Small intestine (tissue), 7 donors: ENCODE data around the gene HEPN1. TPM values are rescaled to one million over a fixed set of nuclear protein-coding genes. Genes with fewer than 3 reads are reported as not detected.
A peak's percentile ranks its signal among the peaks of the same experiment; 100 is the strongest.

Source experiments
- DNase-seq, 2 donors: peaks; one replicate each; pipeline versions ENCODE4 v3.0.0 to v3.0.0-alpha.2; 2013
- FAIRE-seq: peaks from 2 replicates; lab custom pipeline; 2012; peaks lifted over from hg19 to GRCh38; lab: Jason Lieb, UNC
- H3K27ac ChIP-seq, 3 donors: one replicate each; pipeline ENCODE4 v1.5.1; 2013; ENCODE audit warnings: low read length in 2 of 3, mild to moderate bottlenecking in 2 of 3, control low read depth in 1 of 3, inconsistent platforms in 1 of 3, low read depth in 1 of 3, moderate library complexity in 1 of 3
- H3K27me3 ChIP-seq, 3 donors: one replicate each; pipeline ENCODE4 v1.6.1; 2013; ENCODE audit warnings: low read length in 3 of 3, inconsistent platforms in 1 of 3; ENCODE audit not compliant: control insufficient read depth in 3 of 3, insufficient read depth in 3 of 3
- H3K36me3 ChIP-seq, 3 donors: one replicate each; pipeline ENCODE4 v1.6.1; 2013; ENCODE audit warnings: low read length in 3 of 3, inconsistent platforms in 1 of 3, low read depth in 1 of 3, mild to moderate bottlenecking in 1 of 3, moderate library complexity in 1 of 3; ENCODE audit not compliant: control insufficient read depth in 3 of 3, insufficient read depth in 2 of 3
- H3K4me1 ChIP-seq, 3 donors: one replicate each; pipeline ENCODE4 v1.6.1; 2013; ENCODE audit warnings: low read length in 2 of 3, inconsistent platforms in 1 of 3, low read depth in 1 of 3, mild to moderate bottlenecking in 1 of 3, moderate library complexity in 1 of 3; ENCODE audit not compliant: control insufficient read depth in 3 of 3, insufficient read depth in 2 of 3
- H3K4me3 ChIP-seq, 3 donors: one replicate each; pipeline ENCODE4 v1.5.1; 2013; ENCODE audit warnings: low read length in 3 of 3, control low read depth in 1 of 3, inconsistent platforms in 1 of 3, low read depth in 1 of 3, mild to moderate bottlenecking in 1 of 3, moderate library complexity in 1 of 3
- H3K9me3 ChIP-seq, 2 donors: one replicate each; pipeline ENCODE4 v1.6.1; 2013; ENCODE audit warnings: low read depth in 1 of 2, low read length in 1 of 2; ENCODE audit not compliant: control insufficient read depth in 2 of 2, insufficient read depth in 1 of 2
- WGBS, 3 donors: extraction: QIAGEN DNeasy Blood & Tissue Kit; methylation state at CpG; one replicate each; pipeline ENCODE4 v1.1.7; 2013; 5-methylcytosine and 5-hydroxymethylcytosine counted together
- polyA plus RNA-seq, 4 donors: library from polyadenylated mRNA; stranded (reverse) in 3 of 4; unstranded in 1 of 4; fragments of 200-250 nt in 3 of 4; fragments of 120-200 nt in 1 of 4; gene quantifications; one replicate each; pipeline versions ENCODE4 v1.2.1 to v1.2.3, GENCODE V29; 2013
- donor health status: healthy with polysubstance abuse.
- donor health status: control.
- donor health status: control.
- donor health status: Bipolar disorder and iron deficiency.
- donor health status: healthy.

HEPN1 gene
- polyA plus RNA-seq, 4 donors: 0.06 TPM; not detected in 3

- WGBS, 3 donors: 58 to 63% (median 61%) methylated on average over 4 of the region's 4 CpGs
Measured at GRCh38 chr11:124894606-124895430, 24.2 kb upstream of the HEPN1 start.

GRCh38 chr11:124895471-124895971 lies 23.5 kb upstream of the HEPN1 start:
- Histone ChIP-seq H3K9me3 (no peaks in the 10 kb centered on the region), H3K4me1 (no peaks in the 10 kb centered on the region), H3K27ac (no peak overlapping the region), H3K27me3 (peaks cover 0 to 17% (median 0%) of the 10 kb centered on the region in 3 donors), H3K4me3 (no peak overlapping the region), H3K36me3 (no peaks in the 10 kb centered on the region)
- no peak for DNase-seq
- FAIRE-seq: no peak
- 84 to 90% (median 86%) methylated on average over 20 of the region's 20 CpGs for WGBS, 3 donors

More at GRCh38 chr11:124894606-124895430, 24.2 kb upstream of the HEPN1 start:
- Histone ChIP-seq H3K27ac (no peak overlapping the region), H3K27me3 (peaks cover 0 to 15% (median 0%) of the 10 kb centered on the region in 3 donors), H3K36me3 (no peaks in the 10 kb centered on the region), H3K9me3 (no peaks in the 10 kb centered on the region), H3K4me1 (no peaks in the 10 kb centered on the region), H3K4me3 (no peak overlapping the region)
- FAIRE-seq (no peak), DNase-seq (no peak)

GRCh38 chr11:124896071-124896750 lies 22.8 kb upstream of the HEPN1 start:
- H3K9me3 ChIP-seq: no peaks in the 10 kb centered on the region
- no peaks in the 10 kb centered on the region for H3K36me3 ChIP-seq
- H3K27me3 ChIP-seq: peaks cover 0 to 14% (median 0%) of the 10 kb centered on the region in 3 donors
- no peaks in the 10 kb centered on the region for H3K4me1 ChIP-seq
- FAIRE-seq (no peak), DNase-seq (no peak)
- peak overlapping the region in 1 of 3 donors; percentile 22 for H3K4me3 ChIP-seq
- H3K27ac ChIP-seq: peak overlapping the region in 1 of 3 donors; percentile 71
- 81 to 89% (median 85%) methylated on average over 16 of the region's 16 CpGs for WGBS, 3 donors

- Histone ChIP-seq H3K4me1 (no peaks in the 10 kb centered on the region), H3K36me3 (no peaks in the 10 kb centered on the region), H3K27me3 (peaks cover 0 to 14% (median 0%) of the 10 kb centered on the region in 3 donors), H3K27ac (peak overlapping the region in 1 of 3 donors; percentile 71), H3K9me3 (no peaks in the 10 kb centered on the region), H3K4me3 (peak overlapping the region in 1 of 3 donors; percentile 22)
- WGBS, 3 donors: 73 to 83% (median 81%) methylated on average over 9 of the region's 9 CpGs
- DNase-seq (no peak), FAIRE-seq (no peak)
Measured at GRCh38 chr11:124896821-124897391, 22.1 kb upstream of the HEPN1 start.

GRCh38 chr11:124897674-124898262 lies 21.3 kb upstream of the HEPN1 start, which contains the start of gene ROBO4:
TSS of gene ROBO4 (minus strand) at chr11:124897865. CDS start at chr11:124897795, 70 bp downstream.
- no peaks in the 10 kb centered on the region for H3K9me3 ChIP-seq
- H3K27ac ChIP-seq: peak within 1 kb of the TSS in 1 of 3 donors; percentile 71
- H3K36me3 ChIP-seq: no peaks in the 10 kb centered on the region
- FAIRE-seq: no peak
- H3K4me1 ChIP-seq: no peaks in the 10 kb centered on the region
- peak within 1 kb of the TSS in 1 of 3 donors; percentile 22 for H3K4me3 ChIP-seq
- 37 to 51% (median 39%) methylated on average over 12 of the region's 12 CpGs for WGBS, 3 donors
- no peak for DNase-seq
- peaks cover 0 to 12% (median 0%) of the 10 kb centered on the region in 3 donors for H3K27me3 ChIP-seq

GRCh38 chr11:124898263-124898680 lies 20.8 kb upstream of the HEPN1 start:
- Histone ChIP-seq H3K27me3 (peaks cover 0 to 9% (median 0%) of the 10 kb centered on the region in 3 donors), H3K4me1 (no peaks in the 10 kb centered on the region), H3K9me3 (no peaks in the 10 kb centered on the region), H3K4me3 (no peak overlapping the region), H3K27ac (peak overlapping the region in 1 of 3 donors; percentile 71), H3K36me3 (no peaks in the 10 kb centered on the region)
- FAIRE-seq: no peak
- DNase-seq: no peak
- 68 to 69% (median 68%) methylated on average over 3 of the region's 3 CpGs for WGBS, 3 donors

GRCh38 chr11:124898711-124899110 lies 20.3 kb upstream of the HEPN1 start:
- H3K27me3 ChIP-seq: peaks cover 0 to 12% (median 0%) of the 10 kb centered on the region in 3 donors
- 51 to 54% (median 52%) methylated on average over 5 of the region's 5 CpGs for WGBS, 3 donors
- H3K36me3 ChIP-seq: no peaks in the 10 kb centered on the region
- FAIRE-seq: no peak
- H3K4me3 ChIP-seq: no peak overlapping the region
- H3K4me1 ChIP-seq: no peaks in the 10 kb centered on the region
- no peaks in the 10 kb centered on the region for H3K9me3 ChIP-seq
- no peak for DNase-seq
- H3K27ac ChIP-seq: peak overlapping the region in 1 of 3 donors; percentile 56
